Activated gamma-delta T cell (primary cell): ENCODE measurements around the gene AATF.

Experiments
- DNase-seq: peaks from one replicate; lab custom pipeline; 2025; lab: John Stamatoyannopoulos, UW

AATF gene

GRCh38 chr17:36930583-36930900, 18.2 kb upstream of the AATF start:
- DNase-seq = no peak

GRCh38 chr17:36931096-36931696, 17.6 kb upstream of the AATF start:
- no peak for DNase-seq

GRCh38 chr17:36931697-36932382, 16.9 kb upstream of the AATF start:
- DNase-seq = no peak

- no peak for DNase-seq
Observed at GRCh38 chr17:36932383-36932693, 16.4 kb upstream of the AATF start.

- no peak for DNase-seq
Observed at GRCh38 chr17:36932694-36933511, 15.9 kb upstream of the AATF start.

GRCh38 chr17:36933512-36934143, 15.1 kb upstream of the AATF start:
- no peak for DNase-seq

- no peak for DNase-seq
Observed at GRCh38 chr17:36934144-36934691, 14.5 kb upstream of the AATF start.

GRCh38 chr17:36934692-36935630, 13.8 kb upstream of the AATF start:
- DNase-seq = peak; percentile 38

GRCh38 chr17:36935671-36936454, 12.9 kb upstream of the AATF start:
- DNase-seq = no peak

- no peak for DNase-seq
Observed at GRCh38 chr17:36936455-36937000, 12.2 kb upstream of the AATF start.

GRCh38 chr17:36937001-36937958, 11.5 kb upstream of the AATF start, which contains the start of gene LHX1:
LHX1 (plus strand) TSS chr17:36937475; CDS start chr17:36938198, 723 bp downstream.
- DNase-seq = no peak

- DNase-seq = no peak
Observed at GRCh38 chr17:36937959-36938565, 10.7 kb upstream of the AATF start.

- DNase-seq = no peak
Observed at GRCh38 chr17:36938566-36939051, 10.1 kb upstream of the AATF start.

GRCh38 chr17:36939052-36939801, 9.5 kb upstream of the AATF start:
- DNase-seq = no peak

- DNase-seq = no peak
Observed at GRCh38 chr17:36939802-36940312, 8.9 kb upstream of the AATF start.

- no peak for DNase-seq
Observed at GRCh38 chr17:36940313-36941264, 8.2 kb upstream of the AATF start.
